ENCODE results near the gene MXI1. TPM values are rescaled to one million over a fixed set of nuclear protein-coding genes. Genes with fewer than 3 reads are reported as not detected.

The MXI1 gene
- total and polyA plus RNA-seq, 2 donors (not counting 1 experiment from before 2014, with no cell fraction given): 12.0 to 32.4 TPM

DNA sequence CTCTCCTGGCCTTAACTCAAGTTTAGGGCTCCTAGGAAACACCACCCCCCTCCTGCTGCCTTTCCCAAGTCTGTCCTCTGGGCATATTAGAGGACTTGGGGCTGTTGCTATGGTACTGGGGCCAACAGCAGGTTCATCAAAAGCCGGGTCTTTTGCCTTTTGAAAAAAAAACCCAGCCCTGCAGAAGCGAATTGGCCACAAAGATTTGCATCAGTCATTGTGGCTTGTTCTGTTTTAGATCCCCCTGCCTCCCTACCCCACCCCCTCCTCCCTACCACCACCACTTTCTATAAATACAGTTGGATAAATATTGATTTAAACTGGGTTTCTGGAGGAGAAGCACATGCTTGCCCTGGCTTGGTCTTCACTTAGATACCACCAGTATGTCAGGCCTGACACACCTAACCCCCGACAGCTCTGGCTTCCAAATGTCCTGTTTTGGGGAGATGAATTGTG lies 7.0 kb downstream of the MXI1 start:
- Histone ChIP-seq H3K9ac (ENCODE audit: low read length) (no peak overlapping the region), H3K4me3 (ENCODE audit: control extremely low read depth in 1 of 5, extremely low read depth in 1 of 5, insufficient read depth in 1 of 5, low read depth in 2 of 5, low read length in 4 of 5) (no peak overlapping the region), H3K4me2 (replicated peaks; ENCODE audit: low read depth, low read length, poor library complexity, severe bottlenecking) (peak overlapping the region; percentile 48), H3K27ac (ENCODE audit: low read length in 2 of 2) (no peak overlapping the region), H3K79me2 (ENCODE audit: control insufficient read depth, insufficient read depth, low read length) (peaks cover 17% of the 10 kb centered on the region), H4K20me1 (ENCODE audit: control insufficient read depth, insufficient read depth, low read length, poor library complexity, severe bottlenecking) (no peaks in the 10 kb centered on the region), H3K4me1 (ENCODE audit: control insufficient read depth in 2 of 2, insufficient read depth in 2 of 2, low read length in 2 of 2) (peaks cover 43 to 56% of the 10 kb centered on the region in 2 donors), H3K27me3 (replicated peaks in 1 of 4; ENCODE audit: control extremely low read depth in 1 of 4, control insufficient read depth in 3 of 4, insufficient read depth in 4 of 4, low read length in 3 of 4) (peaks cover 0 to 5% (median 0%) of the 10 kb centered on the region in 4 experiments), H3K9me3 (ENCODE audit: control extremely low read depth in 1 of 3, control insufficient read depth in 2 of 3, insufficient read depth in 1 of 3, low read length in 2 of 3) (no peaks in the 10 kb centered on the region), H3K36me3 (replicated peaks in 1 of 2; ENCODE audit: control extremely low read depth in 1 of 2, control insufficient read depth in 1 of 2, extremely low read depth in 1 of 2, insufficient read depth in 2 of 2, low read length in 1 of 2) (no peaks in the 10 kb centered on the region), H2AFZ (ENCODE audit: insufficient read depth, low read depth, low read length, poor library complexity, severe bottlenecking) (no peak overlapping the region)
- Mint-ChIP-seq H3K4me3 (no peak overlapping the region), H3K27ac (no peak overlapping the region), H3K27me3 (no peaks in the 10 kb centered on the region), H3K4me1 (peaks cover 46% of the 10 kb centered on the region), H3K9me3 (ENCODE audit: insufficient read depth) (no peaks in the 10 kb centered on the region)
- DNase-seq (peak; percentile 56), ATAC-seq (ENCODE audit: low read depth) (no peak)
- no CpG with 5 or more reads among the region's 3 CpGs for WGBS (ENCODE audit: insufficient coverage)
- intact Hi-C loops (cut with micrococcal nuclease): loop anchor here (5.0 kb wide), 3 partner anchors 198 to 353 kb away; partner anchors contain the start of genes ADD3 and SMC3
- TF ChIP-seq EZH2 (IDR thresholded peaks at IDR 0.05; ENCODE audit: borderline replicate concordance, insufficient read depth, low read depth, low read length, poor library complexity, severe bottlenecking): no peak
- TF ChIP-seq, protein P1, sequence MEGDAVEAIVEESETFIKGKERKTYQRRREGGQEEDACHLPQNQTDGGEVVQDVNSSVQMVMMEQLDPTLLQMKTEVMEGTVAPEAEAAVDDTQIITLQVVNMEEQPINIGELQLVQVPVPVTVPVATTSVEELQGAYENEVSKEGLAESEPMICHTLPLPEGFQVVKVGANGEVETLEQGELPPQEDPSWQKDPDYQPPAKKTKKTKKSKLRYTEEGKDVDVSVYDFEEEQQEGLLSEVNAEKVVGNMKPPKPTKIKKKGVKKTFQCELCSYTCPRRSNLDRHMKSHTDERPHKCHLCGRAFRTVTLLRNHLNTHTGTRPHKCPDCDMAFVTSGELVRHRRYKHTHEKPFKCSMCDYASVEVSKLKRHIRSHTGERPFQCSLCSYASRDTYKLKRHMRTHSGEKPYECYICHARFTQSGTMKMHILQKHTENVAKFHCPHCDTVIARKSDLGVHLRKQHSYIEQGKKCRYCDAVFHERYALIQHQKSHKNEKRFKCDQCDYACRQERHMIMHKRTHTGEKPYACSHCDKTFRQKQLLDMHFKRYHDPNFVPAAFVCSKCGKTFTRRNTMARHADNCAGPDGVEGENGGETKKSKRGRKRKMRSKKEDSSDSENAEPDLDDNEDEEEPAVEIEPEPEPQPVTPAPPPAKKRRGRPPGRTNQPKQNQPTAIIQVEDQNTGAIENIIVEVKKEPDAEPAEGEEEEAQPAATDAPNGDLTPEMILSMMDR (IDR thresholded peaks at IDR 0.05): no peak
- POLR2A ChIA-PET: interaction anchor here (0.7 kb wide), 1 partner anchor 135 kb away, joined by 4 read pairs; no protein-coding TSS in a partner anchor
- CTCF ChIA-PET: interaction anchor here (1.2 to 1.8 kb wide), 2 partner anchors 9 to 76 kb away, joined by 4 to 8 read pairs; no protein-coding TSS in a partner anchor
